GM12874 (cell line): Measurements from ENCODE around the gene CTXN1.
A peak's percentile ranks its signal among the peaks of the same experiment; 100 is the strongest.

Experiments used
- TF ChIP-seq, protein P1 (sequence below): IDR thresholded peaks from 2 replicates; pipeline ENCODE4 v1.5.1; 2011; ENCODE audit warnings: low read depth, mild to moderate bottlenecking, control low read depth, low read length, moderate library complexity; ENCODE audit not compliant: insufficient read depth

The CTXN1 gene

GRCh38 chr19:7961920-7962626 lies 36.1 kb upstream of the CTXN1 start:
- TF ChIP-seq, protein P1, sequence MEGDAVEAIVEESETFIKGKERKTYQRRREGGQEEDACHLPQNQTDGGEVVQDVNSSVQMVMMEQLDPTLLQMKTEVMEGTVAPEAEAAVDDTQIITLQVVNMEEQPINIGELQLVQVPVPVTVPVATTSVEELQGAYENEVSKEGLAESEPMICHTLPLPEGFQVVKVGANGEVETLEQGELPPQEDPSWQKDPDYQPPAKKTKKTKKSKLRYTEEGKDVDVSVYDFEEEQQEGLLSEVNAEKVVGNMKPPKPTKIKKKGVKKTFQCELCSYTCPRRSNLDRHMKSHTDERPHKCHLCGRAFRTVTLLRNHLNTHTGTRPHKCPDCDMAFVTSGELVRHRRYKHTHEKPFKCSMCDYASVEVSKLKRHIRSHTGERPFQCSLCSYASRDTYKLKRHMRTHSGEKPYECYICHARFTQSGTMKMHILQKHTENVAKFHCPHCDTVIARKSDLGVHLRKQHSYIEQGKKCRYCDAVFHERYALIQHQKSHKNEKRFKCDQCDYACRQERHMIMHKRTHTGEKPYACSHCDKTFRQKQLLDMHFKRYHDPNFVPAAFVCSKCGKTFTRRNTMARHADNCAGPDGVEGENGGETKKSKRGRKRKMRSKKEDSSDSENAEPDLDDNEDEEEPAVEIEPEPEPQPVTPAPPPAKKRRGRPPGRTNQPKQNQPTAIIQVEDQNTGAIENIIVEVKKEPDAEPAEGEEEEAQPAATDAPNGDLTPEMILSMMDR, result no peak

GRCh38 chr19:7959211-7959610 lies 33.3 kb upstream of the CTXN1 start:
- TF ChIP-seq, protein P1, result no peak

DNA sequence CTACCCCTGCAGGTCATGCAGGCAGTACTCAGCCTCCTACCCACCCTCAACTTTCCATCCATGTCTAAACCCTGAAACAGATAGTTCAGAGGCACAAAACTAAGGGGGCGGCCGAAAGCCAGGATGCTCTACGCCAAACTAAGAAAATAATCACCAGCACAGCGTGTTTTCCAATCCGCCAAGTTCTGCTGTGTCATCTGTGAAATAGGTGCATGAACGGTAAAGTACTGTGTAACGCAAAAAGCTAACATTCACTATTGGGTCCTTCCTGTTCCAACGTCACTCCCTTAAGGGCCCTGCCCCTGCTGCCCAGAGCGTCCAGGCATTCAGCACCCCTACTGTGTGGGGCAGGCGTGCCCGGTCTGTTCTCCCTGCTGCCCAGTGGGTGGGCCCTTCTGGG lies 29.8 kb upstream of the CTXN1 start:
- TF ChIP-seq, protein P1, result no peak

DNA sequence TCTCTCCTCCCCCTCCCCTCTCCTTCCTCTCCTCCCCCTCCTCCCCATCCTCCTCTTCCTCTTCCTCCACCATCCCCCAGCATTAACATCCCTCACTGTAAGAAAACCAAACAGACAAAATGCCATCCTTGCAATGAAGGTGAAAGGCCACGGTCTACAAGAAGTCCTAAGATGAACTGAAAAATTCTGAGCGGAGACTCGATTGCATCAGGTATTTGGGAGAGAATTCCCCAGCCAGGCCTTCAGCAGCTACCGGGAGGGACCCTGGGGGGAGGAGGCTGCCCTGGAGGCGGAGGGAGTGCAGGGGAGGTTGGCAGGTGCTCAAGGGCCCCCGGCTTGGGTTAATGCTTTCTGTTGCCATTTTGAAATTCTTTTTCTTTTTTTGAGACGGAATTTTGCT lies 27.6 kb upstream of the CTXN1 start:
- TF ChIP-seq, protein P1, result no peak

GRCh38 chr19:7953060-7953459 lies 27.1 kb upstream of the CTXN1 start:
- TF ChIP-seq, protein P1, result no peak

- TF ChIP-seq, protein P1, result no peak
Observed at GRCh38 chr19:7947939-7948338, 22.0 kb upstream of the CTXN1 start.

GRCh38 chr19:7944177-7944761 lies 18.3 kb upstream of the CTXN1 start:
- TF ChIP-seq, protein P1, result peak; percentile 71
